Measurements from ENCODE around the gene MEGF8. TPM values are rescaled to one million over a fixed set of nuclear protein-coding genes. Genes with fewer than 3 reads are reported as not detected.

Gene MEGF8
- total RNA-seq, 1 experiment from 2014 or later, result 7.7 TPM

- no peak overlapping the region for H3K4me2 ChIP-seq (ENCODE audit: low read length)
- POLR2A ChIA-PET (ENCODE audit: unreplicated experiment), result no interaction called here
- no peaks in the 10 kb centered on the region for H3K4me1 ChIP-seq (ENCODE audit: insufficient read depth, low read length)
- H3K36me3 ChIP-seq (ENCODE audit: low read depth, low read length), result peaks cover 5% of the 10 kb centered on the region; the same call in 1 of the 2 replicates
- DNase-seq (no peak), ATAC-seq (no peak)
- H3K9ac ChIP-seq (ENCODE audit: low read length), result no peak overlapping the region
- H3K79me2 ChIP-seq (ENCODE audit: low read length), result no peaks in the 10 kb centered on the region
- H4K20me1 ChIP-seq (ENCODE audit: low read length), result no peaks in the 10 kb centered on the region
- CTCF ChIA-PET, result no interaction called here
- H3K9me3 ChIP-seq (ENCODE audit: low read length), result no peaks in the 10 kb centered on the region
- no peaks in the 10 kb centered on the region for H3K27me3 ChIP-seq (ENCODE audit: low read length)
- H3K27ac ChIP-seq (ENCODE audit: low read length), result no peak overlapping the region
- intact Hi-C loops (cut with micrococcal nuclease), result no loop called here
- H2AFZ ChIP-seq (ENCODE audit: low read length), result no peak overlapping the region
- TF ChIP-seq CTCF (conservative IDR thresholded peaks at IDR 0.05; ENCODE audit: low read depth, low read length) (no peak), EZH2phosphoT487 (IDR thresholded peaks at IDR 0.05; ENCODE audit: borderline replicate concordance, low read length) (no peak), EZH2 (IDR thresholded peaks at IDR 0.05; ENCODE audit: low read length, unreplicated experiment) (no peak)
- BruUV-seq (replicated peaks), result no TSS peak
- H3K9me2 ChIP-seq (replicated peaks; ENCODE audit: low read length), result no peaks in the 10 kb centered on the region
- H3F3A ChIP-seq (ENCODE audit: low read length, unreplicated experiment), result no peaks in the 10 kb centered on the region
- H3K4me3 ChIP-seq (ENCODE audit: low read length), result no peak overlapping the region
Measured at GRCh38 chr19:42367929-42368328, 42.5 kb downstream of the MEGF8 start.

GRCh38 chr19:42368360-42368759 is 42.9 kb downstream of the MEGF8 start:
- Histone ChIP-seq H3K4me1 (ENCODE audit: insufficient read depth, low read length) (no peaks in the 10 kb centered on the region), H3K9ac (ENCODE audit: low read length) (no peak overlapping the region), H3F3A (ENCODE audit: low read length, unreplicated experiment) (no peaks in the 10 kb centered on the region), H3K36me3 (ENCODE audit: low read depth, low read length) (peaks cover 5% of the 10 kb centered on the region; the same call in 1 of the 2 replicates), H3K79me2 (ENCODE audit: low read length) (no peaks in the 10 kb centered on the region), H3K4me3 (ENCODE audit: low read length) (no peak overlapping the region), H3K4me2 (ENCODE audit: low read length) (no peak overlapping the region), H3K9me3 (ENCODE audit: low read length) (no peaks in the 10 kb centered on the region), H3K27me3 (ENCODE audit: low read length) (no peaks in the 10 kb centered on the region), H2AFZ (ENCODE audit: low read length) (no peak overlapping the region), H3K9me2 (replicated peaks; ENCODE audit: low read length) (no peaks in the 10 kb centered on the region), H3K27ac (ENCODE audit: low read length) (no peak overlapping the region), H4K20me1 (ENCODE audit: low read length) (no peaks in the 10 kb centered on the region)
- ATAC-seq, result no peak
- ChIA-PET POLR2A (ENCODE audit: unreplicated experiment) (no interaction called here), CTCF (no interaction called here)
- intact Hi-C loops (cut with micrococcal nuclease), result no loop called here
- TF ChIP-seq EZH2phosphoT487 (IDR thresholded peaks at IDR 0.05; ENCODE audit: borderline replicate concordance, low read length) (no peak), CTCF (conservative IDR thresholded peaks at IDR 0.05; ENCODE audit: low read depth, low read length) (no peak), EZH2 (IDR thresholded peaks at IDR 0.05; ENCODE audit: low read length, unreplicated experiment) (no peak)
- no peak for DNase-seq
- BruUV-seq (replicated peaks), result no TSS peak

- Histone ChIP-seq H3K4me2 (ENCODE audit: low read length) (no peak overlapping the region), H2AFZ (ENCODE audit: low read length) (no peak overlapping the region), H3K27me3 (ENCODE audit: low read length) (no peaks in the 10 kb centered on the region), H4K20me1 (ENCODE audit: low read length) (no peaks in the 10 kb centered on the region), H3F3A (ENCODE audit: low read length, unreplicated experiment) (no peaks in the 10 kb centered on the region), H3K9ac (ENCODE audit: low read length) (no peak overlapping the region), H3K9me3 (ENCODE audit: low read length) (no peaks in the 10 kb centered on the region), H3K9me2 (replicated peaks; ENCODE audit: low read length) (no peaks in the 10 kb centered on the region), H3K27ac (ENCODE audit: low read length) (no peak overlapping the region), H3K4me3 (ENCODE audit: low read length) (no peak overlapping the region), H3K4me1 (ENCODE audit: insufficient read depth, low read length) (no peaks in the 10 kb centered on the region), H3K79me2 (ENCODE audit: low read length) (no peaks in the 10 kb centered on the region), H3K36me3 (ENCODE audit: low read depth, low read length) (peaks cover 5% of the 10 kb centered on the region; the same call in 1 of the 2 replicates)
- CTCF ChIA-PET, result no interaction called here
- ATAC-seq (no peak), DNase-seq (no peak)
- BruUV-seq (replicated peaks), result no TSS peak
- POLR2A ChIA-PET (ENCODE audit: unreplicated experiment), result no interaction called here
- intact Hi-C loops (cut with micrococcal nuclease), result no loop called here
- no peak for TF ChIP-seq EZH2 (IDR thresholded peaks at IDR 0.05; ENCODE audit: low read length, unreplicated experiment)
- TF ChIP-seq EZH2phosphoT487 (IDR thresholded peaks at IDR 0.05; ENCODE audit: borderline replicate concordance, low read length), result no peak
- no peak for TF ChIP-seq CTCF (conservative IDR thresholded peaks at IDR 0.05; ENCODE audit: low read depth, low read length)
Measured at GRCh38 chr19:42368765-42369164, 43.3 kb downstream of the MEGF8 start.
